ENCODE data around the gene NCOA1. TPM values are rescaled to one million over a fixed set of nuclear protein-coding genes. Genes with fewer than 3 reads are reported as not detected.

Gene NCOA1
- total RNA-seq, 2 donors from 2014 or later, result 20.1 to 22.6 TPM

GRCh38 chr2:24621779-24622538 lies 130.9 kb downstream of the NCOA1 start:
- Mint-ChIP-seq H3K27ac (no peak overlapping the region), H3K36me3 (ENCODE audit: low read depth) (no peaks in the 10 kb centered on the region), H3K9me3 (no peaks in the 10 kb centered on the region)

GRCh38 chr2:24623535-24623934 lies 132.5 kb downstream of the NCOA1 start:
- H3K4me3 Mint-ChIP-seq, result no peak overlapping the region
- no peak overlapping the region for H3K27ac Mint-ChIP-seq
- H3K4me1 Mint-ChIP-seq, result peaks cover 19% of the 10 kb centered on the region
- no peaks in the 10 kb centered on the region for H3K36me3 Mint-ChIP-seq (ENCODE audit: low read depth)
- Histone ChIP-seq H3K36me3 (ENCODE audit: control insufficient read depth, insufficient read depth, low read length) (no peaks in the 10 kb centered on the region), H3K27me3 (ENCODE audit: control insufficient read depth, insufficient read depth, low read length, poor library complexity, severe bottlenecking) (no peaks in the 10 kb centered on the region), H3K4me1 (ENCODE audit: control insufficient read depth, insufficient read depth, low read length) (peaks cover 3% of the 10 kb centered on the region), H3K4me3 (ENCODE audit: low read length) (no peak overlapping the region), H3K9me3 (ENCODE audit: control insufficient read depth, low read length) (no peaks in the 10 kb centered on the region), H3K27ac (ENCODE audit: low read depth, low read length) (no peak overlapping the region), H3K9ac (ENCODE audit: extremely low read depth, low read length, poor library complexity, severe bottlenecking) (no peak overlapping the region)
- H3K9me3 Mint-ChIP-seq, result no peaks in the 10 kb centered on the region
- H3K27me3 Mint-ChIP-seq (ENCODE audit: insufficient read depth), result no peaks in the 10 kb centered on the region
- WGBS, 2 experiments (ENCODE audit: insufficient coverage in 1 of 2, insufficient read length in 1 of 2), result 88 to 93% methylated on average over 3 to 4 of the region's 4 CpGs
- no peak for TF ChIP-seq CTCF (conservative IDR thresholded peaks at IDR 0.05)
- no peak for DNase-seq

More at GRCh38 chr2:24621779-24622538, 130.9 kb downstream of the NCOA1 start:
- H3K4me1 ChIP-seq (ENCODE audit: control insufficient read depth, insufficient read depth, low read length), result peaks cover 7% of the 10 kb centered on the region
- no peaks in the 10 kb centered on the region for H3K9me3 ChIP-seq (ENCODE audit: control insufficient read depth, low read length)
- DNase-seq, result no peak
- no peak overlapping the region for H3K4me3 Mint-ChIP-seq
- H3K27ac ChIP-seq (ENCODE audit: low read depth, low read length), result no peak overlapping the region
- H3K36me3 ChIP-seq (ENCODE audit: control insufficient read depth, insufficient read depth, low read length), result no peaks in the 10 kb centered on the region
- H3K4me3 ChIP-seq (ENCODE audit: low read length), result no peak overlapping the region
- WGBS, 2 experiments (ENCODE audit: insufficient coverage in 1 of 2, insufficient read length in 1 of 2), result 65 to 83% methylated on average over 1 to 3 of the region's 3 CpGs
- peaks cover 17% of the 10 kb centered on the region for H3K4me1 Mint-ChIP-seq
- no peaks in the 10 kb centered on the region for H3K27me3 ChIP-seq (ENCODE audit: control insufficient read depth, insufficient read depth, low read length, poor library complexity, severe bottlenecking)
- H3K9ac ChIP-seq (ENCODE audit: extremely low read depth, low read length, poor library complexity, severe bottlenecking), result no peak overlapping the region
- no peak for TF ChIP-seq CTCF (conservative IDR thresholded peaks at IDR 0.05)
- no peaks in the 10 kb centered on the region for H3K27me3 Mint-ChIP-seq (ENCODE audit: insufficient read depth)

GRCh38 chr2:24625728-24626127 lies 134.7 kb downstream of the NCOA1 start:
- H3K27me3 Mint-ChIP-seq (ENCODE audit: insufficient read depth), result no peaks in the 10 kb centered on the region
- no peaks in the 10 kb centered on the region for H3K9me3 ChIP-seq (ENCODE audit: control insufficient read depth, low read length)
- no peaks in the 10 kb centered on the region for H3K36me3 Mint-ChIP-seq (ENCODE audit: low read depth)
- peaks cover 6% of the 10 kb centered on the region for H3K4me1 ChIP-seq (ENCODE audit: control insufficient read depth, insufficient read depth, low read length)
- no peak overlapping the region for H3K9ac ChIP-seq (ENCODE audit: extremely low read depth, low read length, poor library complexity, severe bottlenecking)
- no peak for TF ChIP-seq CTCF (conservative IDR thresholded peaks at IDR 0.05)
- H3K27ac Mint-ChIP-seq, result no peak overlapping the region
- H3K4me3 Mint-ChIP-seq, result no peak overlapping the region
- H3K9me3 Mint-ChIP-seq, result no peaks in the 10 kb centered on the region
- WGBS, 2 experiments (ENCODE audit: insufficient coverage in 1 of 2, insufficient read length in 1 of 2), result 63% methylated on average over 1 of the region's 1 CpG; no CpG with 5 or more reads in 1 of the 2 experiments
- DNase-seq, result no peak
- no peak overlapping the region for H3K4me3 ChIP-seq (ENCODE audit: low read length)
- H3K27ac ChIP-seq (ENCODE audit: low read depth, low read length), result no peak overlapping the region
- peaks cover 23% of the 10 kb centered on the region for H3K4me1 Mint-ChIP-seq
- no peaks in the 10 kb centered on the region for H3K36me3 ChIP-seq (ENCODE audit: control insufficient read depth, insufficient read depth, low read length)
- no peaks in the 10 kb centered on the region for H3K27me3 ChIP-seq (ENCODE audit: control insufficient read depth, insufficient read depth, low read length, poor library complexity, severe bottlenecking)

All from endodermal cell (in vitro differentiated cells).